Esophagus muscularis mucosa (tissue), 4 donors: ENCODE measurements around the gene SETBP1.

Experiments used
- CTCF ChIP-seq, 3 experiments: fragments of 200-600 bp in 2 of 3; fragments of 450-650 bp in 1 of 3; sonication (generic) in 2 of 3; IDR thresholded peaks; one replicate each; pipeline ENCODE4 v1.5.1; 2017 to 2019; ENCODE audit warnings: antibody characterized with exemption in 3 of 3, mild to moderate bottlenecking in 2 of 3, moderate library complexity in 1 of 3
- EP300 ChIP-seq: sonication (generic); formaldehyde crosslinking; IDR thresholded peaks from one replicate; pipeline ENCODE4 v1.6.1; 2017; ENCODE audit warnings: antibody characterized with exemption
- POLR2A ChIP-seq: fragments of 450-650 bp; IDR thresholded peaks from one replicate; pipeline ENCODE4 v1.6.1; 2017; ENCODE audit warnings: antibody characterized with exemption, moderate library complexity, mild to moderate bottlenecking, low read depth

DNA sequence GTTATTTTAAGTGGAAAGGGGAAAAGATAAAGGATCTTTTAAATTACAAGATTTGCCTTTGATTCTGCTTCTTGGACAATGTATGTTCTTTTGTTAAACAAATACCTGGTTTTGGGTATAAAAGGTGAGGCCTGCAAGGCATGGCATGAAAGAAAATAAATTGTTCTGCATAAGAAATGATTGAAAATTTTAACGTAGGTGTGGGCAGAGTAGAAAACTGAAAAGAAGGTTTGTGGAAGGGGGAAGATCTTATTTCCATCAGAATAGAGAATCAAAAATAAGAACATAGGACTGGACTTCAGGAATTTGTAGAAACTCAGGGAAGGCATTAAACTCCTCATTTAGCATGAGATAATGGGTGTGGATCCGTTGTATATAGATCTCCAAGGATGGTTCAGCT is 153.1 kb downstream of the SETBP1 start:
- TF ChIP-seq CTCF (IDR thresholded peaks at IDR 0.05) = no peak
- TF ChIP-seq EP300 = no peak
- no peak for TF ChIP-seq POLR2A
